Natural killer cell (primary cell): ENCODE measurements around the gene CHCHD3. TPM values are rescaled to one million over a fixed set of nuclear protein-coding genes. Genes with fewer than 3 reads are reported as not detected.

Source experiments
- ATAC-seq, 3 donors: fragments of 150-1000 bp in 2 of 3; fragments of 200-7000 bp in 1 of 3; cut with Tn5 transposase; 1 replicate in 1 of 3; 2 replicates in 2 of 3; pipeline ENCODE4 v1.10.0; 2021; ENCODE audit warnings: mild to moderate bottlenecking in 2 of 3, moderate library complexity in 2 of 3
- DNase-seq, 2 donors: peaks; one replicate each; pipeline versions ENCODE4 v3.0.0 to v3.0.0-alpha.2; 2013 to 2021; ENCODE audit warnings: mixed read lengths in 1 of 2
- H3K27ac ChIP-seq: one replicate; pipeline ENCODE4 v1.5.1; 2013; ENCODE audit warnings: mild to moderate bottlenecking, low read length
- H3K27me3 ChIP-seq: one replicate; pipeline ENCODE4 v1.6.1; 2013; ENCODE audit warnings: low read length; ENCODE audit not compliant: control insufficient read depth, insufficient read depth
- H3K36me3 ChIP-seq: one replicate; pipeline ENCODE4 v1.6.1; 2013; ENCODE audit warnings: low read length; ENCODE audit not compliant: control insufficient read depth, insufficient read depth
- H3K4me1 ChIP-seq: one replicate; pipeline ENCODE4 v1.6.1; 2013; ENCODE audit warnings: low read length; ENCODE audit not compliant: control insufficient read depth, insufficient read depth
- H3K4me3 ChIP-seq: one replicate; pipeline ENCODE4 v1.5.1; 2013; ENCODE audit warnings: low read length
- H3K9me3 ChIP-seq: one replicate; pipeline ENCODE4 v1.6.1; 2013; ENCODE audit warnings: low read length; ENCODE audit not compliant: control insufficient read depth, insufficient read depth
- H3K27ac Mint-ChIP-seq, 2 donors: one replicate each; pipeline ENCODE4 v1.8.0; 2022; ENCODE audit warnings: mild to moderate bottlenecking in 2 of 2, mixed read lengths in 2 of 2, moderate library complexity in 1 of 2
- H3K27me3 Mint-ChIP-seq, 2 donors: one replicate each; pipeline ENCODE4 v1.8.0; 2022; ENCODE audit warnings: low read depth in 2 of 2, mixed read lengths in 2 of 2
- H3K36me3 Mint-ChIP-seq: one replicate; pipeline ENCODE4 v1.8.0; 2022; ENCODE audit warnings: mixed read lengths
- H3K4me1 Mint-ChIP-seq, 2 donors: one replicate each; pipeline ENCODE4 v1.8.0; 2022; ENCODE audit warnings: mixed read lengths in 2 of 2
- H3K4me3 Mint-ChIP-seq: one replicate; pipeline ENCODE4 v1.8.0; 2022; ENCODE audit warnings: mild to moderate bottlenecking, moderate library complexity, mixed read lengths
- H3K9me3 Mint-ChIP-seq, 2 donors: one replicate each; pipeline ENCODE4 v1.8.0; 2022; ENCODE audit warnings: mixed read lengths in 2 of 2
- WGBS: methylation state at CpG from one replicate; pipeline ENCODE4 v1.1.7; 2013; ENCODE audit warnings: missing lambda C conversion rate; ENCODE audit not compliant: insufficient coverage; 5-methylcytosine and 5-hydroxymethylcytosine counted together
- intact Hi-C: fragments of 100-400 bp; cut with micrococcal nuclease; formaldehyde crosslinking; loops from one replicate; pipeline ENCODE4 v1.14.2; 2022
- total RNA-seq, 4 donors: library from RNA; stranded (reverse); fragments of 120-200 nt in 1 of 4; gene quantifications; one replicate each; pipeline versions ENCODE4 v1.2.3 to v1.2.4, GENCODE V29; 2013 to 2022
- TF ChIP-seq, protein P1 (sequence below): fragments of 200-600 bp; IDR thresholded peaks from one replicate; pipeline ENCODE4 v1.8.0; 2022; ENCODE audit warnings: antibody characterized with exemption

The CHCHD3 gene
- total RNA-seq, 3 donors from 2014 or later (not counting 1 experiment from before 2014, with no cell fraction given): 35.2 to 41.0 (median 35.9) TPM

- no peaks in the 10 kb centered on the region for H3K36me3 ChIP-seq
- DNase-seq (peak in 1 of 2 donors; percentile 47), ATAC-seq (peak; percentile 84 to 94 (median 88))
- H3K4me1 ChIP-seq: peaks cover 9% of the 10 kb centered on the region
- no peaks in the 10 kb centered on the region for H3K36me3 Mint-ChIP-seq
- H3K27ac Mint-ChIP-seq: peak overlapping the region; percentile 73 to 76
- H3K4me3 Mint-ChIP-seq: peak overlapping the region; percentile 72
- H3K4me3 ChIP-seq: no peak overlapping the region
- H3K27me3 ChIP-seq: no peaks in the 10 kb centered on the region
- intact Hi-C loops: no loop called here
- peaks cover 38 to 43% of the 10 kb centered on the region in 2 donors for H3K4me1 Mint-ChIP-seq
- H3K9me3 Mint-ChIP-seq: no peaks in the 10 kb centered on the region
- TF ChIP-seq, protein P1, sequence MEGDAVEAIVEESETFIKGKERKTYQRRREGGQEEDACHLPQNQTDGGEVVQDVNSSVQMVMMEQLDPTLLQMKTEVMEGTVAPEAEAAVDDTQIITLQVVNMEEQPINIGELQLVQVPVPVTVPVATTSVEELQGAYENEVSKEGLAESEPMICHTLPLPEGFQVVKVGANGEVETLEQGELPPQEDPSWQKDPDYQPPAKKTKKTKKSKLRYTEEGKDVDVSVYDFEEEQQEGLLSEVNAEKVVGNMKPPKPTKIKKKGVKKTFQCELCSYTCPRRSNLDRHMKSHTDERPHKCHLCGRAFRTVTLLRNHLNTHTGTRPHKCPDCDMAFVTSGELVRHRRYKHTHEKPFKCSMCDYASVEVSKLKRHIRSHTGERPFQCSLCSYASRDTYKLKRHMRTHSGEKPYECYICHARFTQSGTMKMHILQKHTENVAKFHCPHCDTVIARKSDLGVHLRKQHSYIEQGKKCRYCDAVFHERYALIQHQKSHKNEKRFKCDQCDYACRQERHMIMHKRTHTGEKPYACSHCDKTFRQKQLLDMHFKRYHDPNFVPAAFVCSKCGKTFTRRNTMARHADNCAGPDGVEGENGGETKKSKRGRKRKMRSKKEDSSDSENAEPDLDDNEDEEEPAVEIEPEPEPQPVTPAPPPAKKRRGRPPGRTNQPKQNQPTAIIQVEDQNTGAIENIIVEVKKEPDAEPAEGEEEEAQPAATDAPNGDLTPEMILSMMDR: no peak
- H3K27ac ChIP-seq: peak overlapping the region; percentile 45
- H3K9me3 ChIP-seq: no peaks in the 10 kb centered on the region
- WGBS: 37% methylated on average over 2 of the region's 2 CpGs
- H3K27me3 Mint-ChIP-seq: no peaks in the 10 kb centered on the region
Measured at GRCh38 chr7:132882714-132883428, 199.0 kb downstream of the CHCHD3 start.

- no peak overlapping the region for H3K4me3 Mint-ChIP-seq
- no peaks in the 10 kb centered on the region for H3K36me3 Mint-ChIP-seq
- H3K27me3 Mint-ChIP-seq: no peaks in the 10 kb centered on the region
- no peaks in the 10 kb centered on the region for H3K9me3 Mint-ChIP-seq
- DNase-seq: no peak
- no peak for ATAC-seq
- no peak overlapping the region for H3K27ac ChIP-seq
- no peak overlapping the region for H3K27ac Mint-ChIP-seq
- no peaks in the 10 kb centered on the region for H3K9me3 ChIP-seq
- peaks cover 44 to 48% of the 10 kb centered on the region in 2 donors for H3K4me1 Mint-ChIP-seq
- intact Hi-C loops: no loop called here
- no peaks in the 10 kb centered on the region for H3K36me3 ChIP-seq
- H3K4me3 ChIP-seq: no peak overlapping the region
- TF ChIP-seq, protein P1: no peak
- H3K4me1 ChIP-seq: peaks cover 9% of the 10 kb centered on the region
- no peaks in the 10 kb centered on the region for H3K27me3 ChIP-seq
- WGBS: 100% methylated on average over 3 of the region's 3 CpGs
Measured at GRCh38 chr7:132881317-132881716, 200.6 kb downstream of the CHCHD3 start.

GRCh38 chr7:132879579-132879978 is 202.3 kb downstream of the CHCHD3 start:
- TF ChIP-seq, protein P1: no peak
- ATAC-seq (no peak), DNase-seq (no peak)
- H3K27ac ChIP-seq: no peak overlapping the region
- H3K4me1 Mint-ChIP-seq: peaks cover 44 to 45% of the 10 kb centered on the region in 2 donors
- H3K27ac Mint-ChIP-seq: no peak overlapping the region
- H3K9me3 Mint-ChIP-seq: no peaks in the 10 kb centered on the region
- no peak overlapping the region for H3K4me3 ChIP-seq
- no peaks in the 10 kb centered on the region for H3K27me3 ChIP-seq
- peaks cover 9% of the 10 kb centered on the region for H3K4me1 ChIP-seq
- no peaks in the 10 kb centered on the region for H3K36me3 ChIP-seq
- WGBS: over 99% methylated on average over 6 of the region's 7 CpGs
- H3K36me3 Mint-ChIP-seq: peaks cover 1% of the 10 kb centered on the region
- intact Hi-C loops: no loop called here
- no peak overlapping the region for H3K4me3 Mint-ChIP-seq
- no peaks in the 10 kb centered on the region for H3K27me3 Mint-ChIP-seq
- H3K9me3 ChIP-seq: no peaks in the 10 kb centered on the region
